Astrocyte of the cerebellum (primary cell): ENCODE measurements around the gene MTHFD1L.

Experiments used
- DNase-seq: peaks from one replicate; pipeline ENCODE4 v3.0.0-alpha.2; 2011; ENCODE audit warnings: low read depth
- H3K4me3 ChIP-seq: 2 replicates; pipeline ENCODE4 v1.5.1; 2011; ENCODE audit warnings: mild to moderate bottlenecking, low read depth, low read length, moderate library complexity
- CTCF ChIP-seq: IDR thresholded peaks from 2 replicates; pipeline ENCODE4 v1.5.1; 2012; ENCODE audit warnings: low read length, low read depth, moderate library complexity, mild to moderate bottlenecking; ENCODE audit errors: missing control alignments
- in situ Hi-C: cut with HindIII; loops from 2 replicates; pipeline ENCODE4 v1.10.0; 2017; ENCODE audit warnings: low sequenced_read_pairs

MTHFD1L gene

GRCh38 chr6:150919938-150920337, 54.4 kb downstream of the MTHFD1L start:
- no peak for TF ChIP-seq CTCF
- H3K4me3 ChIP-seq = no peak overlapping the region
- in situ Hi-C loops = no loop called here
- no peak for DNase-seq

DNA sequence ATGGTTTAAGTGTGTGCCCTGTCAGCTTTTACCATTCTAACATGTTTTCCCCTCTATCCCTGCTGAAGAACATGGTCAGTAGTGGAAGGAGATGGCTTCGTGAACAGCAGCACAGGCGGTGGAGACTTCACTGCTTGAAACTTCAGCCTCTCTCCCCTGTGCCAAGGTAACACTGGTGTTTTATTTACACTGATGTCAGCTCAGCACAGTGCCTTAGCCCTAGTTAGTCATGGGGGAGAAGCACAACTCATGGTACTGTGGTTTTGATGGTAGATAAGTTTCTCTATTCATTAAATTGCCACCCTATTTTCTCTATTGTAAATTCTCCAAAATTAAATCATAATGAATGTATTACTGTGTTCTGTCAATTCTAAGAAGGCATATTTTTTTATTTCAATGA, 56.6 kb downstream of the MTHFD1L start:
- in situ Hi-C loops = no loop called here
- no peak for TF ChIP-seq CTCF
- H3K4me3 ChIP-seq = no peak overlapping the region
- DNase-seq = no peak

- in situ Hi-C loops = no loop called here
- no peak for TF ChIP-seq CTCF
- no peak overlapping the region for H3K4me3 ChIP-seq
- no peak for DNase-seq
These were observed 59.5 kb downstream of the MTHFD1L start for GRCh38 chr6:150924808-150925589.

GRCh38 chr6:150925590-150925928, 60.1 kb downstream of the MTHFD1L start:
- no peak overlapping the region for H3K4me3 ChIP-seq
- TF ChIP-seq CTCF = no peak
- no peak for DNase-seq
- in situ Hi-C loops = no loop called here

DNA sequence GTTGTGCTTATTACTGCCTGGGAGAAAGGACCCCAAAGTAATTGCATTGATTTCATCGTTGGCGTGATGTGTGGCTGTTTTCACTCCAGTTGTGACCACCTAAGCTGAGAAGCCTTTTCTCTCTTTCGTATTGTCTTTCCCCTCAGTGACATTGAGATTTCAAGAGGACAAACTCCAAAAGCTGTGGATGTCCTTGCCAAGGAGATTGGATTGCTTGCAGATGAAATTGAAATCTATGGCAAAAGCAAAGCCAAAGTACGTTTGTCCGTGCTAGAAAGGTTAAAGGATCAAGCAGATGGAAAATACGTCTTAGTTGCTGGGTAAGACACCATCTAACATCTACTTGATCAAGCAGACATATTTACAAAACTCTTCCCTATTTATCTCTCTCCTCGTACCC, 60.5 kb downstream of the MTHFD1L start:
- H3K4me3 ChIP-seq = no peak overlapping the region
- no peak for DNase-seq
- in situ Hi-C loops = no loop called here
- no peak for TF ChIP-seq CTCF

- no peak for DNase-seq
- H3K4me3 ChIP-seq = no peak overlapping the region
- in situ Hi-C loops = no loop called here
- peak; percentile 50 for TF ChIP-seq CTCF
These were observed 63.4 kb downstream of the MTHFD1L start for GRCh38 chr6:150928882-150929281.

GRCh38 chr6:150929416-150929815, 63.9 kb downstream of the MTHFD1L start:
- H3K4me3 ChIP-seq = no peak overlapping the region
- in situ Hi-C loops = no loop called here
- TF ChIP-seq CTCF = no peak
- DNase-seq = no peak
